NCI-H146 treated with DMSO at 0.1 percent for 48 hours (cell line): ENCODE data around the gene RFX5.
"Not testable (repeated sequence)": the region's sequence is repeated elsewhere in the genome, so short reads cannot be mapped to it uniquely, and the experiment has no call there.

Experiments used
- DNase-seq: peaks from one replicate; lab custom pipeline; 2025; ENCODE audit not compliant: unreplicated experiment; lab: John Stamatoyannopoulos, UW

Gene RFX5

DNA sequence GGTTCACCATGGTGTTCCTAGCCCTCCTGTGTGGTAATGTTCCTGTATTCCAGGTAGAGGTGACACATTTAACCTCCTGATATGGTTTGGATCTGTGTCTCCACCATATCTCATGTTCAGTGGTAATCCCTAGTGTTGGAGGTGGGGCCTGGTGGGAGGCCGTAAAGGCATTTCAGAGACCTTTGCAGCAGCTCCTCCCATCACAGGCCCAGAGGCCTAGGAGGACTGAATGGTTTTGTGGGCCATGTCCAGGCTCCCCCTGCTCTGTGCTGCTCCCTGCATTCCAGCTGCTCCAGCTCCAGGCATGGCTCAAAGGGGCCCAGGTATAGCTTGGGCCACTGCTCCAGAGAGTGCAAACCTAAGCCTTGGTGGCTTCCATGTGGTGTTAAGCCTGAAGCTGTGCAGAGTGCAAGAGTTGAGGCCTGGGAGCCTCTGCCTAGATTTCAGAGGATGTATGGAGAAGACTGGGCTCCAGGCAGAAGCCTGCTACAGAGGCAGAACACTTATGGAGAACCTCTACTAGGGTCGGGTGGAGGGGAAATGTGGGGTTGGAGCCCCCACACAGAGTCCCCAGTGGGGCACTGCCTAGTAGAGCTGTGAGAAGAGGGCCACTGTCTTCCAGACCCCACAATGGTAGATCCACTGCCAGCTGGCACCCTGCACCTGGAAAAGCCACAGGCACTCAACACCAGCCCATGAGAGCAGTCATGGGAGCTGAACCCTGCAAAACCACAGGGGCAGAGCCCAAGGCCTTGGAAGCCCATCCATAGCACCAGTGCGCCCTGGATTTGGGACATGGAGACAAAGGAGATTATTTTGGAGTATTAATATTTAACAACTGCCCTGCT, 15.5 kb upstream of the RFX5 start:
- no peak for DNase-seq

DNA sequence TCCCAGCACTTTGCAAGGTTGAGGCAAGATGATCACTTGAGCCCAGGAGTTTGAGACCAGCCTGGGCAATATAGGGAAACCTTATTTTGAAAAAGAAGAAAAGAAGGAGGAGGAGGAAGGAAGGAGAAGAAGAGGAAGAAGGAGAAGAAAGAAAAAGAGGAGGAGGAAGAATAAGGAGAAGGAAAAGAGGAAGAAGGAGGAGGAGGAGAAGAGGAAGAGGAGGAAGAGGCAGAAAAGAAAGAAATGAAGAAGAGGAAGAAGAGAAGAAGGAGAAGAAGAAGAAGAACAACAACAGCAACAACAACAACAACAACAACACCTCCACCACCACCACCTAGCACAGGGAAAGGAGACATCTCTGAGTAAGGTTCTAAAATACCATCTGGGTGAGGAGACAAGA, 14.8 kb upstream of the RFX5 start:
- no peak for DNase-seq

DNA sequence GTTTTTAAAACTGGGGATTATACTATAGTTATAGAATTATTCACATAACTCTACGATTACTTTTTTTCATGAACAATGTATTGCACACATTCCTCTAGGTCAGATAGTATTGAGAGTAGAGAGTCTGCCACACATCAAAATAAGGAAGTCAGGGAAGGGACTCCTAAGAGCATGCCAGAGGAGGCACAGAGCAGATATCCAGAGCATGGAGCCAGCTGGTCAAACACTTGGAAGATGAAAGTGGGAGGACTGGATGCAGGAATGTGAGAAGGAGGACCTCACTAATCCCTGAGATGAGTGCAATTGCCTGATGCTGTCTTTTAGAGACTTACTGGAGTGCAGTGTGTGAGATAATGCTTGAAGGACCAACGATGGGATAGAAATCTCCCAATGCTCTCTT, 9.6 kb upstream of the RFX5 start:
- no peak for DNase-seq

DNA sequence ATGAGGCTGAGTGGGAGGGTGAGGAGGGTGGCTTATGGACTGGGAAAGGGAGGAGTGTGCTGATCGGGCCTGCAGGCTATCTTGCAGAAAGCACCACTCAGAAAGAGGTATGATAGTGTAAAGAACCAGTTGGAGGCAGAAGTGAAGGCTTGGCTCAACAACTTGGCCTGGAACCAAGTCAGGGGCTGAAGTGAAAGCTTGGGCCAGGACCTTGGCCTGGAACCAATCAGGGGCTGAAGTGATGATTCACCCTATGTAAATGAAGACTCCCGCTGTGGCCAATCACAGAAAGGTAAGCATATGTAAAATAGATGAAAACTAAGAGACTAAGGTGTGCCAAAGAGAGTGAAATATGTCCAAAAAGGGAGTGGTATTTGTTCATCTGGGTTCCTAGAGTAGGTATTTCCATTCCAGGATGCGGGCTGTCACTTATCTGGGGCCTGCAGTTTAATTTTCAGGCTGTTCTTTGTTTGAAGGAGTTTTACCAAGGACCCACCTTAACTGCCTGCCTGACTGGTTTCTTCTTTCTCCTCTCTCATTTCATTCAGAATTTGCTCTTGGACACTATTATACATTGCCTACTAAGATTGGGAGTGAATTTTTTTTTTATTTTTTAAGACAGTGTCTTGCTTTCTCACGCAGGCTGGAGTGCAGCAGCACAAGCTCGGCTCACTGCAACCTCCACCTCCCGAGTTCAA, 5.1 kb upstream of the RFX5 start:
- DNase-seq = no peak

DNA sequence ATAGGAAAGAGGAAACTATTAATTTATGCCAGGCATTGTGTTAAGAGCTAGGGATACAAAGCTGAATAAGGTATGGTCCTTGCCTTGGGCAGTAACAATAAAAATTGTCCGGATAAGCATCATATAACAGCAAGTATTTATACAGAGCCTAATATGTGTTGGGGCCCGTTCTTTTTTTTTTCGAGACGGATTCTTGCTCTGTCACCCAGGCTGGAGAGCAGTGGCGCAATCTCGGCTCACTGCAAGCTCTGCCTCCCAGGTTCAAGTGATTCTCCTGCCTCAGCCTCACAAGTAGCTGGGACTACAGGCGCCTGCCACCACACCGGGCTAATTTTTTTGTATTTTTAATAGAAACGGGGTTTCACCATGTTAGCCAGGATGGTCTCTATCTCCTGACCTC, 3.3 kb upstream of the RFX5 start:
- not testable (repeated sequence) for DNase-seq

DNA sequence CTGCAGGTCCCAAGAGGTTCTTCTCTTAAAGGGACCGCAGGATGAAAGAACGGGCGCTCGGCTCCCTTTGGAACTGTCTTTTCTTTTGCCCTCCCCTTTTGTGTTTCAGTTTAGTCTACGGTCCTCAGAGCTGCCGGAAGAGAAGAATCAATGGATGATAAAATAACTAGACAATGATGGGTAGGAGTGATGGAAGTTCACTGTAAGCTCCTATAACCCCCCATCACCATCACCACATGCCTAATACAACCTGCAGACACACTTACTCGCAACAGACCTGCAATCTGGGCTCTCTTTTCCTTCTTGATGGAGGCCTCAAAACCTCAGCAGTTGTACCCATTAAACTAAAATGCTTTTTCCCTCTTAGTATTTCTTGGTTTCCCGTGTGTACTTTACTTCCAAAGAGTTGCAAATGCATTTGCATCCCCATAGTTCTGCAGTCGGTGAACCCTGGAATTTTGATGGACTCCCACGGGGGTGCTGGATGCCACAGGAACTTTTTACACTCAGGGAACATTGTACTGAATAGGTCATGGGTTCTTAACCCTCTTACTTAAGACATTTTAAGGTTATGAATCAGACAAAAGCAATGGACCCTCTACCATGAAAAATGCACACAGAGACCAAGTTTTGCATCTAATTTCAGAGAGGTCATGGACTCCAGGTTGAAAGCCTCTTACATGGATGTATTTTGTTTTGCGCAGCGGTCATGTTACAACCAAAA, 633 bp upstream of the RFX5 start:
- no peak for DNase-seq

DNA sequence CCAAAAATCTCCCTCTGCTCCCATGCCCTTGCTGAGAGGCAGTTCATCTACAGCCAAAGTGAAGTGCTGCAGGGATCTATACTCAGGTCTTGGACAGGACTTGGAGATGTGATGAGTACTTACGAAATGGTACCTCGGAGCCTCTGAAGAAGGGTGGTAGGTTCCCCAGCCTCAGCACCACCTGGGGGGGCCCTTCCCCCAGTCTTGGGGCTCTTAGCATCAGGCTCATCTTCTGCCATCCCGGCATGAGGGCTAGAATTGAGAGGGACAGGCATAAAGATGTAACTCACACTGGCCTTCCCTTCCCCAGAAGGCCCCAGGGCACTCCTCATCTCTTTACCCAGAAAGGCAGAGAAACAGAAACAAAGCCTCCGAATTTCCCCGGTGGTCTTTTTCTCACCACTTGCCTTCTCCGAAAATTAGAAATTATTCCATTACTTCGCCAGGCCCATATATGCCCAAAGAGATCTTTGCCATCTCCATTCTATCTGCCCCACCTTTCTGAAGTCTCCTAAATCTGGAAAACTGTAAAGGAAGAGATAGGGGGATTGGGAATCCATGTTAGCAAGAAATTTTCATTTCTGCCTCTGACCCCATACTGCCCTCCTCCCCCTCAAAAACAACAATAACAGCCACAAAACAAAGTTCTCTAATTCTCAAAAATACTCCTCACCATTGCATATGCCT, 827 bp downstream of the RFX5 start:
- no peak for DNase-seq

DNA sequence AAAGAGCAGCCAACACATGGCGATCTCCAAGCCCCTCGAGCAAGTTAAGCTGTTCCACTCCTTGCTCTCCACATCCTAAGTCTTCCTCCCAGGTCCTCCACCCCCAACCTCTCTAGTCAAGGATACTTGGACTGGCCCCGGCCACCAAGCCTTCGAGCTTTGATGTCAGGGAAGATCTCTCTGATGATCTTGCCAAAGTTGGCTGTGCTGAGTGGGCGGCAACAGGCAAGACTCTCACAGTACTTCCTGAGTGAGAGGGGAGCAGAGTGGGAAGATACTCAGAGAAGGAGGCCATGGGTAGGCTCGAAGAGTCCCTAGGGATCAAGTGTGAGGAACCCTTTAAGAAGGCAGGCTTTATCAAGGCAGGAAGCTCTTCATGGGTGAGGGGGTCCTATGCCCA, 2.8 kb downstream of the RFX5 start:
- DNase-seq = no peak

DNA sequence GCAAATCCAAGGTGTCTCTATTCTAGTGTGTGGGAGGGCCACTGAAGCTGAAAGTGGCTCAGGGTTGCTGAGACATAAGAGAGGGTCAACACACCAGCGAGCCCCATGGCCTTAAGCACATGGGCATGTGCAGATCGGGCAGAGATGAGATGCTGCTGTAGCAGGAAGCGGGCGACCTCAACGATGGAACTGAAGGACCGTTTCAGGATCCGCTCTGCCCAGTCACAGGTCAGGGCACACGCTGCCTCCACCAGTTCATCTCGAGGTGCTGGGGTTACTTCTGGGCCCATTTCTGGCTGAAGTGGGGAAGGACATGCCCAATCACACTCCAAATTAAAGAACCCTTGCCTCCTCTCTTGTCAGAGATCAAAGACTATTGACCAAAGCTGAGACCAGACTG, 3.5 kb downstream of the RFX5 start:
- DNase-seq = no peak

DNA sequence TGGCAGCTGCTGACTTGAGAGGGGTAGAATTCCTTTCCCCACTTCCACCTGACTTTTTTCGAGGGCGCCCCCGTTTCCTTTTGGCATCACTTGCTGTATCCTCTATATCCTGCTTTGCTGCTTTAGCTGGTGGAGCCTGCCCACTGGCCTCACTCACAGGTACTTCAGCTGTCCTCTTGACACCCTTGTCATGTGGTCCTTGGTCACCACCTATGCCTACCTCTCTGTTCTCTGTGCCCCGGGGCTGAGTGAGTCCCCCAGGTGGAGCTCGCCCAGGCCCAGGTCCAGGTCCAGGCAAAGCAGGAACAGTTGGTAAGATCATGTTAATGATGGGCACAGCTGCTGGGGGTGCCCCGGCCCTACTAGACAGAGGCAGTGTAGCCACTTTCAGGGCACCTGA, 4.5 kb downstream of the RFX5 start:
- no peak for DNase-seq

DNA sequence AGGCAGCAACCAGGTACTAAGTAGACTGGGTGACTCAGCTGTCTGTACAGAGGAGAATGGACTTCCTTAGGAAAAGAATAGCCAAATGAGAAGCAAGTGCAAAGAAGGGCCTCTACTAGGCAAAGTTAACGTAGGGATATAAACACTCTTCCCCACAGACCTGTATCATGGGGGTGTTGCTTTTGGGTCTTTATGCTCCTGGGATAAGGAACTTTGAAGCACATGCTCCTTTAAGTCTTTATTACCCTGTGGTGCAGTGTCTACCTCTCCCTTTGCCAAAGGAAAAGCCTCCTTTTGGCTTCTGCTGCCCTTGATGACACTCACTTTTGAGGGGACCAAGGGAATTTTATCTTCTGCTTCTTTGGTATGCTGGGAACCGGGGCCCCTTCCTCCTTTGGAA, 5.0 kb downstream of the RFX5 start:
- no peak for DNase-seq

DNA sequence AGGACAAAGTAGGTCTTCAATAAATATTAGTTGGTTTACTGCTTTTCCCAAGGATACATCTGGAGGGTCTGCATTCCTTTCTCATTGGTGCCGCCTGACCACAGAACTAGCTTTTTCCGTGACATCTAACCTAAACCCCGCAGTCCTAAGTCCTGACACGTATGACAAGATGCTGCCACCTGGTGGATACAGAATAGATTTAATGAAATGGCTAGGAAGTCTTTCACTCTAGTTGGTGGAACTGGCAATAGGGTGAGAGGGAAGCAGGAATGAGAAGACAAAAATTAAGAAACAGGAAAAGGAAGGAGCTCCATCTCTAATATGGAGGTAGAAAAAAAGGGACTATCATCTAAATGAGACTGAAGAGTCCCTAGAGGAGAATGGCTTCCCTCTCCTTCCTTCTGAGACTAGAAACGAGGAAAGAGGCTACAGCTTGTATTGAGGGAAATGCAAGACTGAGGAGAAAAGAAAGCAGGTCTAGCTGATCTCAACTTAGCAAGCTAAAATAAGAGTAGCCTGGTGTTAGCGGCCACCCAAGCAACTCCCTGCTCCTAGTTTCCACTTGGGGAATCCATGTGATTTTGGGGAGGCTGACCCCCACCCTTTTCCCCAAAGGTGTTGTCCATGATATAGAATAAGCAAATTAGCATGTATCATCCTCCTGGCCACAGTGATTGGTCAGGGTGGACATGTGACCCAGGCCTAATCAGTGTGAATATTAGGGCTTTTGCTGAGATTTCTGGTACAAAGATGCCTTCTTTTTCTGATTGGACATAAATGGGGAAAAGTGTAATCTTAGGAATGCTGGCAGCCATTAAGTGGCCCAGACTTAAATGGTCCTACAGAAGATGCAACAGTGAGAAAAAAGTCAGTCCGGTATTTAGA, 5.9 kb downstream of the RFX5 start:
- peak; percentile 65 for DNase-seq

DNA sequence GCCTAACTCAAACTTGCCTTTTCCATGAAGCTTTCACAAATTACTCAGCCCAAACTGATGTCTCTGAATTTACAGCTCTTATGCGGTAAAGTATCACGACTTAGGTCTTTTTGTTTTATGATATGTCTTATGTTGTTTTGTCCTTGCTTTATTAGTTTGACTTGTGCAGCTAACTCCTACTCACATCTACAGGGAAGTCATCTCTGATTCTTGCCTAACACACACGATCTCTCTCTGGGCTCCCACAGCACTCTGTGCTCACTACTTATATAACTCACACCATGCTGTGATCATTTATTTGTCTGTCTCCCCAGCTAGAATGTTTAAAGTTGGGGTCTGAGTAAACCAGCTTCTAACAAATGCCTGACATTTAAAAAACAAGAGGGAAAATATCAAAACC, 10.5 kb downstream of the RFX5 start:
- no peak for DNase-seq

DNA sequence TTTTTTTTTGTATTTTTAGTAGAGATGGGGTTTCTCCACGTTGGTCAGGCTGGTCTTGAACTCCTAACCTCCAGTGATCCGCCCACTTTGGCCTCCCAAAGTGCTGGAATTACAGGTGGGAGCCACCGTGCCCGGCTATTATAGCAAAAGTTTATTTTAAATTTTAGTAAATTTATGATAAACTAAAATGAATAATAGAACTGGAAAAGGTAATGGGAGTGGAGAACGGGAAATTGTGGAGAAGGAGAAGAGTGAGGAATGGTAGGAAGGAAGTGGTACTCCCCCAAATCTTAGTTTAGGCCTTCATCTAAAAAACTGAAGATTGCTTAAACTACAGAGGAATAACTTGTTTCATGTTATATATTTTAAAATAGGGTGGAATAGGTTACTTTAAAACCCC, 12.2 kb downstream of the RFX5 start:
- DNase-seq = no peak

DNA sequence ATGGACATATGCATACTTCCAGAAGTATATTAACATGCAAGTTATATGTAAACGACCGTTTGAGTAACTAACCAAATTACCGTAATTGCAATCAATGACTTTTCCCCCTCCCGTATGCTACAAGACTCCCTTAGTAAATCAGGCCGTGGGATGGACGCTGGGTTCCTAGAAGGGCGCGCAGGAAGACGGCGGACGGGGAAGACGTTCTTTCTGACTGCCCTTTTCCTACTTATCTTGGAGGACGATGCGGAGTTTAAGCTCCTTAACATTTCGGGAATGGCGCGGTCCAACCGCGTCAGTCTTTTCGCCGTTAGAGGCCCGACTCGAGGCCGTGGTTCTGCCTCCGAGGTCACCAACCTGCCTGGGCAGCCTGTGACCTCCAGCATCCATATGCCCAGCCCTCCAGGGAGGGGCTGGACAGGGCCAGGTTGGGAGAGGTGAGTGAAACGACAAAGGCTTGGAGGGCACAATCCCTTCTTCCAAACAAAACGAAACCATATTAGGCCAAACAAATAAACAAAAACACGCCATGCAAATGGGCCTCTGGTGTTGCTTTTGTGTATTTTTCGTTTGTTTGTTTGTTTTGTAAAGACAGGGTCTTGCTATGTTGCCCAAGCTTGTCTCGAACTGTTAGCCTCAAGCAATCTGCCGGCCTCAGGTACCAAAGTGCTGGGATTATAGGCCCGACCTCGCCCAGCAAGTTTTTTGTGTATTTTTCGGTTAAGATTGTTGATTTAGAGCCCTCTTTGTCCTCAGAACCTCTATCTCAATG, 19.0 kb downstream of the RFX5 start:
- peak; percentile 47 for DNase-seq

DNA sequence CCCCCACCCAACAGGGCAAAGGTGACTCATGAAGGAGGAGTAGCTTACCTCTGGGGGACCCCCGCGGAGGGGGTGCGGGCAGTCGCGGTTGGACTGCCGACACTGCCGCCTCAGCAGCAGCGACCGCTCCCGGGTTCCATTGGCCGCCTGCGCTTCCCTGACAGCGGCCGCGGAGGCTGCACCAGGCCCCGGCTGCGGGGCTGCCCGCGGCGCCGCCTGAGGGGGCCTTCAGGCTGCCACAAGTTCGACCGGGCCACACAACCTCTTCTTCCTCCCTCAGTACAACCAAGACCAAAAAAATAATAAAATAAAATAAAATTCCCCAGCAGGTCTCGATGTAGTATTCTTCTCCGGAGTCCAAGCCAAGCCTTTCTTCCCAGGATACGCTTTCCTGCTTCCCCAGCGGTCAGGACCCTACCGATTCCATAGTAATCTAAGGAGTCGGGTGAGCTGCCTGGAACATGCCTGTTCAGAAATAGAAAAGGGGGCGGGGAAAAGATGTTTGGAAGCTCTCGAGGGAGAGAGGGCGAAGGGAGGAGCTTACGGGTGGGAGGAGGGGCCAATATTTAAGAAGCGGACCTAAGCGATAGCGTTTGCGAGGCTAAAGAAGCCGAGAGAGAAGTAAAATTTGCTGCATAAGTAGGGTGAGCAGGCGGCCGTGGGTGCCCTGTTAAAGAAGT, 19.7 kb downstream of the RFX5 start, which contains the start of gene PI4KB:
Gene PI4KB, minus strand, starts transcription at position 194 of the 680 bp plus-strand sequence. CDS start 10,935 bp downstream, outside the sequence.
- DNase-seq = peak; percentile 99

DNA sequence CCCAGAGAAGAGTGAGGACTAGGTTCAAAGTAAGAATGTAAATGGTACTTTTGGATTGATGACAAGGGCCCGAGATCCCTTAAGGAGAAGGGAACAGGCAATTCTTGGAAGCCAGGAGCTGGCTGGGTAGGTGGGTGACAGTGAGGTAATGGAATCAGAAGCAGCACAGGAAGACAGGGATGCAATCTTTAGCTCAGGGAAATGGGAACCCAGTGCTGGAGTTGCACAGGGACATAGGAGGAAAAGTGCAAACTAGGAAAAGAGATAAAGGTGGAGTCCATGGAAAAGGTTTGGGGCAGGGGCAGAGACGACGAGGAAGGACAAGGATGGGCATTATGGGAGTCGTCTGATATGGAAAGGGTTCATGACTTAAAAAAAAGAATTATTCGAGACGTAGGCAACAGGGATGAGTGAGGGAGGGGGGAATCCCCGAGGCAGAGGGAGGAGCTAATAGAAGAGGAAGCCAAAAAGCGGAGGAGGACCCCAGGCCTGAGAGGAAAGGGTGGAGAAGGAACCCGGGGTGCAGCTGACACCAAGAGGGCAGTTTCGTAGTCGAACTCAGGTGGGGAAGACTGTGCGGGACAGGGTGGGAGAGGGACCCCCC, 20.3 kb downstream of the RFX5 start:
- DNase-seq = peak; percentile 35

DNA sequence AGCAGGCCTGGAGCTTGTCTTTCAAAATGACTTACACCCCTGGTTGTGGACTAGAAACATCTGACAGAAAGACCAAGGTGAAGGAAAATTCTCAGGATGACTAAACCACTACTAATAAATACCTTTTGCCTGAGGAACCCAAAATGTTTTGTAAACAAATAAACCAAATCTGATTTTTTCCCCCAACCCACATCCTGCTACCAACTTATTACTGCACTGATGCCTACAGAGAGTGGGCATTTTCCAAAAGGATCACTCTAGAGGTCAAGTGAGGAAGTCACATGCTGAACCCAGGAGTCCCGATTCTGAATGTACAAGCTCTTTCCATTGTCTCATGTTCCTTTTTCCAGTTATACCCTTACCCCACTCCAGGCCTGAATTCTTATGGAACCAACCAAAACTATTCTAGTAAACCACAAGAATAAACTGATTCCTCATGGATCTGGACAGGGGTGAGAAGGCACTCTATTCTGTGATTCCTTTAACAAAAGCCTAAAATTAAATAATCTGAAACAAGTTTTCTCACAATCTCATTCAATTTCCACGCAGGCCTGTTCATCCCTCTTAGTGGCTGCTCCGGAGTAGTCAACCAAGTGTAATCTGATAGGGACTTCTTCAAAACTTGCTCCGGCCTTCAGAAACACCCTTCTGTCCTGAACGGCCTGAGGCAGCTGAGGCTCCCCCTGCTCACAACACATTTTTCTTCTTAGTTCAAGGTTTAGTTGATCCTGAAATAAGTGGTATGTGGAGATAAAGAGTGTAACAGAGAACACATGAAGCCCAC, 21.2 kb downstream of the RFX5 start:
- no peak for DNase-seq
